GM19455 (cell line): ENCODE results near the gene DPP7.
"Not testable (repeated sequence)": the region's sequence is repeated elsewhere in the genome, so short reads cannot be mapped to it uniquely, and the experiment has no call there.

Experiments
- ATAC-seq: cut with Tn5 transposase; IDR thresholded peaks from one replicate; pipeline ENCODE4 v1.9.1; 2021; ENCODE audit not compliant: unreplicated experiment

The DPP7 gene

GRCh38 chr9:137130176-137130755, 15.7 kb upstream of the DPP7 start:
- peak; percentile 19 for ATAC-seq

GRCh38 chr9:137129456-137130175, 15.1 kb upstream of the DPP7 start:
- peak; percentile 85 for ATAC-seq

- peak; percentile 7 for ATAC-seq
These were observed 14.4 kb upstream of the DPP7 start for GRCh38 chr9:137128862-137129455.

- no peak for ATAC-seq
These were observed 13.8 kb upstream of the DPP7 start for GRCh38 chr9:137128158-137128861.

- ATAC-seq: no peak
These were observed 13.0 kb upstream of the DPP7 start for GRCh38 chr9:137127301-137128157.

GRCh38 chr9:137126786-137127185, 12.3 kb upstream of the DPP7 start:
- no peak for ATAC-seq

GRCh38 chr9:137123952-137124462, 9.5 kb upstream of the DPP7 start:
- ATAC-seq: not testable (repeated sequence)

- no peak for ATAC-seq
These were observed 8.9 kb upstream of the DPP7 start for GRCh38 chr9:137123468-137123837.

GRCh38 chr9:137122796-137123467, 8.4 kb upstream of the DPP7 start:
- ATAC-seq: not testable (repeated sequence)

GRCh38 chr9:137121927-137122795, 7.6 kb upstream of the DPP7 start:
- not testable (repeated sequence) for ATAC-seq

GRCh38 chr9:137118092-137118603, 3.6 kb upstream of the DPP7 start:
- not testable (repeated sequence) for ATAC-seq

GRCh38 chr9:137117269-137117731, 2.8 kb upstream of the DPP7 start:
- no peak for ATAC-seq

- no peak for ATAC-seq
These were observed 2.2 kb upstream of the DPP7 start for GRCh38 chr9:137116728-137117127.

GRCh38 chr9:137116027-137116507, 1.5 kb upstream of the DPP7 start:
- ATAC-seq: no peak

- no peak for ATAC-seq
These were observed 977 bp upstream of the DPP7 start for GRCh38 chr9:137115394-137116026.

GRCh38 chr9:137114220-137114612, 317 bp downstream of the DPP7 start:
- peak; percentile 25 for ATAC-seq

GRCh38 chr9:137113385-137114159, 961 bp downstream of the DPP7 start:
- no peak for ATAC-seq
